NCI-H2171 (cell line): ENCODE data around the gene RUNX2.

Source experiments
- DNase-seq: peaks from one replicate; lab custom pipeline; 2025; lab: John Stamatoyannopoulos, UW

RUNX2 gene

GRCh38 chr6:45677381-45678284 is 349.5 kb downstream of the RUNX2 start:
- DNase-seq: no peak

- no peak for DNase-seq
Measured at GRCh38 chr6:45678285-45678607, 350.1 kb downstream of the RUNX2 start.

- DNase-seq: no peak
Measured at GRCh38 chr6:45679163-45679562, 351.0 kb downstream of the RUNX2 start.

GRCh38 chr6:45679631-45680030 is 351.5 kb downstream of the RUNX2 start:
- no peak for DNase-seq

- DNase-seq: no peak
Measured at GRCh38 chr6:45681860-45682511, 353.9 kb downstream of the RUNX2 start.

GRCh38 chr6:45684476-45684875 is 356.3 kb downstream of the RUNX2 start:
- DNase-seq: no peak

GRCh38 chr6:45685076-45685475 is 356.9 kb downstream of the RUNX2 start:
- DNase-seq: no peak

GRCh38 chr6:45686841-45687569 is 358.9 kb downstream of the RUNX2 start:
- DNase-seq: no peak

GRCh38 chr6:45687570-45687969 is 359.4 kb downstream of the RUNX2 start:
- no peak for DNase-seq

GRCh38 chr6:45688180-45688579 is 360.1 kb downstream of the RUNX2 start:
- DNase-seq: no peak

GRCh38 chr6:45689926-45690615 is 361.9 kb downstream of the RUNX2 start:
- DNase-seq: no peak

GRCh38 chr6:45690846-45691245 is 362.7 kb downstream of the RUNX2 start:
- DNase-seq: no peak

GRCh38 chr6:45691426-45691825 is 363.3 kb downstream of the RUNX2 start:
- DNase-seq: no peak

- DNase-seq: no peak
Measured at GRCh38 chr6:45692021-45692420, 363.9 kb downstream of the RUNX2 start.

GRCh38 chr6:45696738-45697137 is 368.6 kb downstream of the RUNX2 start:
- no peak for DNase-seq

- no peak for DNase-seq
Measured at GRCh38 chr6:45697605-45698004, 369.5 kb downstream of the RUNX2 start.

- no peak for DNase-seq
Measured at GRCh38 chr6:45698046-45698445, 369.9 kb downstream of the RUNX2 start.

- DNase-seq: no peak
Measured at GRCh38 chr6:45699663-45700062, 371.5 kb downstream of the RUNX2 start.

- DNase-seq: no peak
Measured at GRCh38 chr6:45702849-45703739, 375.0 kb downstream of the RUNX2 start.

GRCh38 chr6:45704056-45704800 is 376.1 kb downstream of the RUNX2 start:
- DNase-seq: no peak
